HepG2 (cell line): Measurements from ENCODE around the gene NEGR1. TPM values are rescaled to one million over a fixed set of nuclear protein-coding genes. Genes with fewer than 3 reads are reported as not detected.
"Not testable (repeated sequence)": the region's sequence is repeated elsewhere in the genome, so short reads cannot be mapped to it uniquely, and the experiment has no call there.

Experiments
- ATAC-seq: fragments of 200-7000 bp; cut with Tn5 transposase; 3 replicates; pipeline ENCODE4 v1.9.1; 2020; ENCODE audit warnings: mild to moderate bottlenecking, moderate library complexity
- BruUV-seq: library from RNA; stranded (reverse); fragments of 400-500 nt; replicated peaks from 2 replicates; lab custom pipeline; 2021; lab: Mats Ljungman, UMichigan
- CTCF ChIA-PET: fragments of 300-600 bp; formaldehyde crosslinking; extraction: SDS; loops from one replicate; lab custom pipeline; 2021; ENCODE audit warnings: low total read pairs, inconsistent platforms, low intra/inter-chr PET ratio; lab: Yijun Ruan, JAX
- POLR2A ChIA-PET: fragments of 350-600 bp; sonication (Branson Sonifier 250); formaldehyde crosslinking; loops from one replicate; lab custom pipeline; 2020; ENCODE audit warnings: antibody characterized with exemption, inconsistent platforms; lab: Yijun Ruan, JAX
- DNase-seq: peaks from one replicate; pipeline ENCODE4 v3.0.0-alpha.2; 2015; ENCODE audit warnings: low spot score
- FAIRE-seq: peaks from 3 replicates; lab custom pipeline; 2011; peaks lifted over from hg19 to GRCh38; lab: Jason Lieb, UNC
- H2AFZ ChIP-seq: one replicate; pipeline ENCODE4 v1.6.1; 2011; ENCODE audit warnings: low read length, inconsistent platforms
- H3K27ac ChIP-seq: fragments of 300-600 bp; 3 replicates; pipeline ENCODE4 v1.8.0; 2011; ENCODE audit warnings: mixed run types, mild to moderate bottlenecking, mixed read lengths, low read length, inconsistent platforms; ENCODE audit not compliant: insufficient read depth; ENCODE audit errors: extremely low read length
- H3K27me3 ChIP-seq, 2 experiments: fragments of 200-600 bp in 1 of 2; 2 replicates in 1 of 2; 3 replicates in 1 of 2; pipeline versions ENCODE4 v1.6.0 to v1.8.0; 2011; ENCODE audit warnings: low read length in 2 of 2, mild to moderate bottlenecking in 2 of 2, moderate library complexity in 2 of 2, inconsistent platforms in 1 of 2; ENCODE audit not compliant: insufficient read depth in 2 of 2, control insufficient read depth in 1 of 2
- H3K36me3 ChIP-seq, 2 experiments: fragments of 200-600 bp in 1 of 2; replicated peaks in 1 of 2; 2 replicates in 1 of 2; 3 replicates in 1 of 2; pipeline versions ENCODE4 v1.5.1 to v1.8.0; 2011; ENCODE audit warnings: low read length in 2 of 2, inconsistent platforms in 1 of 2; ENCODE audit not compliant: insufficient read depth in 2 of 2, control insufficient read depth in 1 of 2
- H3K4me1 ChIP-seq: 2 replicates; pipeline ENCODE4 v1.5.1; 2012; ENCODE audit warnings: low read length, inconsistent platforms; ENCODE audit not compliant: insufficient read depth
- H3K4me2 ChIP-seq: 2 replicates; pipeline ENCODE4 v1.6.0; 2011; ENCODE audit warnings: low read depth, low read length, inconsistent platforms
- H3K4me3 ChIP-seq, 3 experiments: fragments of 200-600 bp in 1 of 3; sonication (generic), shearing (Covaris generic) in 1 of 3; replicated peaks in 1 of 3; 2 replicates each; pipeline ENCODE4 v1.5.1; 2011 to 2016; ENCODE audit warnings: low read length in 3 of 3, inconsistent platforms in 2 of 3, low read depth in 2 of 3, mild to moderate bottlenecking in 2 of 3, control low read depth in 1 of 3, mixed read lengths in 1 of 3; ENCODE audit not compliant: insufficient read depth in 1 of 3
- H3K79me2 ChIP-seq: one replicate; pipeline ENCODE4 v1.6.1; 2011; ENCODE audit warnings: low read length, inconsistent platforms; ENCODE audit not compliant: insufficient read depth
- H3K9ac ChIP-seq: 2 replicates; pipeline ENCODE4 v1.6.0; 2011; ENCODE audit warnings: mild to moderate bottlenecking, low read depth, low read length, inconsistent platforms; ENCODE audit not compliant: insufficient read depth
- H3K9me3 ChIP-seq: 2 replicates; pipeline ENCODE4 v1.5.1; 2012; ENCODE audit warnings: mild to moderate bottlenecking, low read length
- H4K20me1 ChIP-seq: 2 replicates; pipeline ENCODE4 v1.6.0; 2011; ENCODE audit warnings: inconsistent platforms, mild to moderate bottlenecking, low read length, moderate library complexity; ENCODE audit not compliant: insufficient read depth
- ADNP ChIP-seq: sonication (generic); formaldehyde crosslinking; IDR thresholded peaks from 2 replicates; pipeline ENCODE4 v1.4.0; 2020; ENCODE audit warnings: missing genetic modification reagents
- KDM1A ChIP-seq: IDR thresholded peaks from 2 replicates; pipeline ENCODE4 v1.6.1; 2016; ENCODE audit warnings: missing compliant biosample characterization
- MEF2D ChIP-seq: sonication (generic); formaldehyde crosslinking; IDR thresholded peaks from 2 replicates; pipeline ENCODE4 v1.5.1; 2020; ENCODE audit warnings: mild to moderate bottlenecking, missing genetic modification reagents
- NFATC3 ChIP-seq: sonication (generic); formaldehyde crosslinking; IDR thresholded peaks from 2 replicates; pipeline ENCODE4 v1.5.1; 2020; ENCODE audit warnings: mild to moderate bottlenecking, missing genetic modification reagents
- PITX1 ChIP-seq: sonication (generic); formaldehyde crosslinking; IDR thresholded peaks from 2 replicates; pipeline ENCODE4 v1.5.1; 2020; ENCODE audit warnings: mild to moderate bottlenecking, missing genetic modification reagents
- POGZ ChIP-seq: sonication (generic); formaldehyde crosslinking; IDR thresholded peaks from 2 replicates; pipeline ENCODE4 v1.4.0; 2020; ENCODE audit warnings: mild to moderate bottlenecking, missing genetic modification reagents
- YEATS4 ChIP-seq: sonication (generic); formaldehyde crosslinking; IDR thresholded peaks from 2 replicates; pipeline ENCODE4 v1.4.0; 2020; ENCODE audit warnings: missing genetic modification reagents, borderline replicate concordance
- ZFP62 ChIP-seq: sonication (generic); formaldehyde crosslinking; IDR thresholded peaks from 2 replicates; pipeline ENCODE4 v1.4.0; 2020; ENCODE audit warnings: missing genetic modification reagents
- ZMYM3 ChIP-seq: sonication (generic); formaldehyde crosslinking; IDR thresholded peaks from 2 replicates; pipeline ENCODE4 v1.5.1; 2020; ENCODE audit warnings: mild to moderate bottlenecking, missing genetic modification reagents
- ZMYM4 ChIP-seq: sonication (generic); formaldehyde crosslinking; IDR thresholded peaks from 2 replicates; pipeline ENCODE4 v1.8.1; 2023; ENCODE audit warnings: mild to moderate bottlenecking, missing genetic modification reagents
- ZNF12 ChIP-seq: sonication (generic); formaldehyde crosslinking; IDR thresholded peaks from 2 replicates; pipeline ENCODE4 v1.5.0; 2020; ENCODE audit warnings: missing genetic modification reagents
- ZNF224 ChIP-seq: sonication (generic); formaldehyde crosslinking; IDR thresholded peaks from 2 replicates; pipeline ENCODE4 v1.5.0; 2020; ENCODE audit warnings: mild to moderate bottlenecking, missing genetic modification reagents
- WGBS: methylation state at CpG from one replicate; pipeline ENCODE4 v1.1.6; 2017; ENCODE audit warnings: low lambda C conversion rate; 5-methylcytosine and 5-hydroxymethylcytosine counted together
- in situ Hi-C: cut with HindIII; loops from 2 replicates; pipeline ENCODE4 v1.10.0; 2017; ENCODE audit warnings: low pct_unique_long_range_greater_than_20kb; ENCODE audit not compliant: extremely low pct_ligation_motif_present
- intact Hi-C: fragments of 100-400 bp; cut with micrococcal nuclease; formaldehyde crosslinking; loops from one replicate; pipeline ENCODE4 v1.10.0; 2022; ENCODE audit not compliant: unreplicated experiment
- polyA plus RNA-seq, 8 experiments: library from polyadenylated mRNA; depleted of rRNA in 3 of 8; stranded (reverse) in 7 of 8; unstranded in 1 of 8; fragments of >200 nt; fragmentation: Illumina TruSeq in 4 of 8; extraction: Trizol in 4 of 8; gene quantifications; 2 replicates each; pipeline versions ENCODE4 v1.2.1 to v1.2.3, GENCODE V29; 2011 to 2016; ENCODE audit warnings: low read depth in 4 of 8, missing spikeins in 1 of 8, mixed read lengths in 1 of 8; ENCODE audit not compliant: insufficient read depth in 1 of 8
- total RNA-seq, 5 experiments: library from RNA; depleted of rRNA; stranded (reverse); fragments of >200 nt; fragmentation: Illumina TruSeq; extraction: Trizol; gene quantifications; 2 replicates each; pipeline ENCODE4 v1.2.3, GENCODE V29; 2016; ENCODE audit warnings: low read depth in 1 of 5
- TF ChIP-seq, protein P1 (sequence below): sonication (generic); formaldehyde crosslinking; IDR thresholded peaks from 2 replicates; pipeline ENCODE4 v1.4.0; 2020; ENCODE audit warnings: mild to moderate bottlenecking, missing genetic modification reagents
- TF ChIP-seq, protein P2 (sequence below): sonication (generic); formaldehyde crosslinking; IDR thresholded peaks from 2 replicates; pipeline ENCODE4 v1.4.0; 2020; ENCODE audit warnings: missing genetic modification reagents, borderline replicate concordance

The NEGR1 gene
- total and polyA plus RNA-seq, 2 of the 13 experiments (the other 11 are each of a cell fraction or from before 2014, with no cell fraction given): not detected

DNA sequence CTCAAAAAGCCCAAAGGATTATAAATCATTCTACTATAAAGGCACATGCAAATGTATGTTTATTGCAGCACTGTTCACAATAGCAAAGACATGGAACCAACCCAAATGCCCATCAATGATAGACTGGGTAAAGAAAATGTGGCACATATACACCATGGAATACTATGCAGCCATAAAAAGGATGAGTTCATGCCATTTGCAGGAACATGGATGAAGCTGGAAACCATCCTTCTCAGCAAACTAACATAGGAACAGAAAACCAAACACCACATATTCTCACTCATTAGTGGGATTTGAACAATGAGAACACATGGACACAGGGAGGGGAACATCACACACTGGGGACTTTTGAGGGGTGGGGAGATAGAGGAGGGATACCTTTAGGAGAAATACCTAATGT is 46.4 kb downstream of the NEGR1 start:
- TF ChIP-seq POGZ (CRISPR knock-in tag) (peak; percentile 42; the same call in 1 of the 2 replicates), KDM1A (peak; percentile 70; the same call in 1 of the 2 replicates), ADNP (CRISPR knock-in tag) (0 out of 2 replicates have a peak, but pooled peaks have one; percentile 45), ZMYM3 (peak; percentile 85)
- TF ChIP-seq, protein P1, sequence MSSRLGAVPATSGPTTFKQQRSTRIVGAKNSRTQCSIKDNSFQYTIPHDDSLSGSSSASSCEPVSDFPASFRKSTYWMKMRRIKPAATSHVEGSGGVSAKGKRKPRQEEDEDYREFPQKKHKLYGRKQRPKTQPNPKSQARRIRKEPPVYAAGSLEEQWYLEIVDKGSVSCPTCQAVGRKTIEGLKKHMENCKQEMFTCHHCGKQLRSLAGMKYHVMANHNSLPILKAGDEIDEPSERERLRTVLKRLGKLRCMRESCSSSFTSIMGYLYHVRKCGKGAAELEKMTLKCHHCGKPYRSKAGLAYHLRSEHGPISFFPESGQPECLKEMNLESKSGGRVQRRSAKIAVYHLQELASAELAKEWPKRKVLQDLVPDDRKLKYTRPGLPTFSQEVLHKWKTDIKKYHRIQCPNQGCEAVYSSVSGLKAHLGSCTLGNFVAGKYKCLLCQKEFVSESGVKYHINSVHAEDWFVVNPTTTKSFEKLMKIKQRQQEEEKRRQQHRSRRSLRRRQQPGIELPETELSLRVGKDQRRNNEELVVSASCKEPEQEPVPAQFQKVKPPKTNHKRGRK: 0 out of 2 replicates have a peak, but pooled peaks have one; percentile 32
- TF ChIP-seq, all 625 proteins: peak for 5; not testable (repeated sequence) for 620
- H3K79me2 ChIP-seq, H2AFZ ChIP-seq, FAIRE-seq, POLR2A ChIA-PET, H3K27me3 ChIP-seq, ATAC-seq, CTCF ChIA-PET, H3K4me2 ChIP-seq, DNase-seq, H3K36me3 ChIP-seq, in situ Hi-C loops, H4K20me1 ChIP-seq, intact Hi-C loops, H3K9ac ChIP-seq, H3K9me3 ChIP-seq, H3K4me3 ChIP-seq, BruUV-seq: not testable (repeated sequence)
- Histone ChIP-seq H3K27ac (peak overlapping the region; percentile 74), H3K4me1 (peaks cover 49% of the 10 kb centered on the region)

DNA sequence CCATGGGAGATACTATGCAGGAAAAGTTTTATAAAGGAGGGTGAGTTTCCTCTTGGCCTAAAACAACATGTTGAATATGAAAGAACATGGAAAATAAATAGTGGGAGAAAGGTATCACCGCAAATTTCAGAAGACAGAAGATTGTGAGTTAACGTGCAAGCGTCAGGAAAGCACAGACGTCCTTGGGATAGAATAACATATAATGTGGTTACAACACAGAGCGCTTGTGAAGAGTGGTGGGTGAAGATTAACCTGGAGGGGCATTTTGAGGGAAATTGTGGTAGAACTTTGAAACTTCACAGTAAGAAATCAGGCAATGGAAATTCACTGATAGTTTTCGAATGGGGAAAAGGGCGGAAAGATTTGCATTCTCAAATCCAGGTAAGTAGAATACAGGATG is 47.3 kb downstream of the NEGR1 start:
- FAIRE-seq (no peak), DNase-seq (peak; percentile 78), ATAC-seq (peak; percentile 100)
- Histone ChIP-seq H3K4me1 (peaks cover 43% of the 10 kb centered on the region), H3K36me3 (no peaks in the 10 kb centered on the region), H3K4me3 (peak overlapping the region in 1 of 3 experiments; percentile 31; a peak in 2 of 6 replicates), H3K27ac (peak overlapping the region; percentile 74), H3K9me3 (no peaks in the 10 kb centered on the region; the same call in 1 of the 2 replicates), H3K4me2 (peak overlapping the region; percentile 66), H4K20me1 (no peaks in the 10 kb centered on the region), H3K79me2 (no peaks in the 10 kb centered on the region), H3K9ac (peak overlapping the region; percentile 30; the same call in 1 of the 2 replicates), H2AFZ (peak overlapping the region; percentile 64), H3K27me3 (no peaks in the 10 kb centered on the region)
- in situ Hi-C loops (no loop called here), intact Hi-C loops (no loop called here)
- ChIA-PET CTCF (no interaction called here), POLR2A (no interaction called here)
- no TSS peak for BruUV-seq
- WGBS: 2% methylated on average over 7 of the region's 7 CpGs
- TF ChIP-seq, protein P2, sequence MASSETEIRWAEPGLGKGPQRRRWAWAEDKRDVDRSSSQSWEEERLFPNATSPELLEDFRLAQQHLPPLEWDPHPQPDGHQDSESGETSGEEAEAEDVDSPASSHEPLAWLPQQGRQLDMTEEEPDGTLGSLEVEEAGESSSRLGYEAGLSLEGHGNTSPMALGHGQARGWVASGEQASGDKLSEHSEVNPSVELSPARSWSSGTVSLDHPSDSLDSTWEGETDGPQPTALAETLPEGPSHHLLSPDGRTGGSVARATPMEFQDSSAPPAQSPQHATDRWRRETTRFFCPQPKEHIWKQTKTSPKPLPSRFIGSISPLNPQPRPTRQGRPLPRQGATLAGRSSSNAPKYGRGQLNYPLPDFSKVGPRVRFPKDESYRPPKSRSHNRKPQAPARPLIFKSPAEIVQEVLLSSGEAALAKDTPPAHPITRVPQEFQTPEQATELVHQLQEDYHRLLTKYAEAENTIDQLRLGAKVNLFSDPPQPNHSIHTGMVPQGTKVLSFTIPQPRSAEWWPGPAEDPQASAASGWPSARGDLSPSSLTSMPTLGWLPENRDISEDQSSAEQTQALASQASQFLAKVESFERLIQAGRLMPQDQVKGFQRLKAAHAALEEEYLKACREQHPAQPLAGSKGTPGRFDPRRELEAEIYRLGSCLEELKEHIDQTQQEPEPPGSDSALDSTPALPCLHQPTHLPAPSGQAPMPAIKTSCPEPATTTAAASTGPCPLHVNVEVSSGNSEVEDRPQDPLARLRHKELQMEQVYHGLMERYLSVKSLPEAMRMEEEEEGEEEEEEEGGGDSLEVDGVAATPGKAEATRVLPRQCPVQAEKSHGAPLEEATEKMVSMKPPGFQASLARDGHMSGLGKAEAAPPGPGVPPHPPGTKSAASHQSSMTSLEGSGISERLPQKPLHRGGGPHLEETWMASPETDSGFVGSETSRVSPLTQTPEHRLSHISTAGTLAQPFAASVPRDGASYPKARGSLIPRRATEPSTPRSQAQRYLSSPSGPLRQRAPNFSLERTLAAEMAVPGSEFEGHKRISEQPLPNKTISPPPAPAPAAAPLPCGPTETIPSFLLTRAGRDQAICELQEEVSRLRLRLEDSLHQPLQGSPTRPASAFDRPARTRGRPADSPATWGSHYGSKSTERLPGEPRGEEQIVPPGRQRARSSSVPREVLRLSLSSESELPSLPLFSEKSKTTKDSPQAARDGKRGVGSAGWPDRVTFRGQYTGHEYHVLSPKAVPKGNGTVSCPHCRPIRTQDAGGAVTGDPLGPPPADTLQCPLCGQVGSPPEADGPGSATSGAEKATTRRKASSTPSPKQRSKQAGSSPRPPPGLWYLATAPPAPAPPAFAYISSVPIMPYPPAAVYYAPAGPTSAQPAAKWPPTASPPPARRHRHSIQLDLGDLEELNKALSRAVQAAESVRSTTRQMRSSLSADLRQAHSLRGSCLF (CRISPR knock-in tag): no peak
- TF ChIP-seq PITX1 (CRISPR knock-in tag) (peak; percentile 62; the same call in 1 of the 2 replicates), ZFP62 (no peak), MEF2D (CRISPR knock-in tag) (no peak), ZNF224 (no peak), ZNF12 (CRISPR knock-in tag) (no peak), ZMYM4 (peak; percentile 84), YEATS4 (CRISPR knock-in tag) (peak; percentile 48; the same call in 1 of the 2 replicates), NFATC3 (no peak)
